GM12878 (cell line): ENCODE results near the gene TMED10. TPM values are rescaled to one million over a fixed set of nuclear protein-coding genes. Genes with fewer than 3 reads are reported as not detected.
A peak's percentile ranks its signal among the peaks of the same experiment; 100 is the strongest.

Experiments used
- BMI1 ChIP-seq: fragments of 450-650 bp; IDR thresholded peaks from 2 replicates; pipeline ENCODE4 v1.6.1; 2016; ENCODE audit warnings: mild to moderate bottlenecking, moderate library complexity, borderline replicate concordance
- CBX3 ChIP-seq: fragments of 200-600 bp; sonication (generic); IDR thresholded peaks from 2 replicates; pipeline ENCODE4 v1.6.1; 2016; ENCODE audit warnings: low read depth, borderline replicate concordance
- CHD2 ChIP-seq: IDR thresholded peaks from 2 replicates; pipeline ENCODE4 v1.6.1; 2011; ENCODE audit warnings: low read depth, low read length, improper control_type of control experiment, borderline replicate concordance
- CREM ChIP-seq: IDR thresholded peaks from 2 replicates; pipeline ENCODE4 v1.6.1; 2014; ENCODE audit warnings: antibody characterized with exemption, low read depth
- EED ChIP-seq: sonication (generic); IDR thresholded peaks from 2 replicates; pipeline ENCODE4 v1.6.1; 2016; ENCODE audit warnings: antibody characterized with exemption, low read depth
- EP300 ChIP-seq, 2 experiments: fragments of 150-350 bp in 1 of 2; IDR thresholded peaks; 2 replicates each; pipeline ENCODE4 v1.6.1; 2011 to 2012; ENCODE audit warnings: low read depth in 2 of 2, low read length in 2 of 2, borderline replicate concordance in 1 of 2, improper control_type of control experiment in 1 of 2, inconsistent platforms in 1 of 2; ENCODE audit not compliant: control insufficient read depth in 1 of 2
- FOS ChIP-seq: IDR thresholded peaks from 3 replicates; pipeline ENCODE4 v1.6.1; 2011; ENCODE audit warnings: borderline replicate concordance; ENCODE audit not compliant: insufficient read length; ENCODE audit errors: extremely low read depth
- HDGF ChIP-seq: fragments of 450-650 bp; IDR thresholded peaks from 2 replicates; pipeline ENCODE4 v1.6.1; 2016; ENCODE audit warnings: antibody characterized with exemption
- IKZF2 ChIP-seq, 2 experiments: fragments of 450-650 bp; IDR thresholded peaks; 2 replicates each; pipeline ENCODE4 v1.6.1; 2017; ENCODE audit warnings: mild to moderate bottlenecking in 2 of 2, moderate library complexity in 2 of 2
- IRF4 ChIP-seq: IDR thresholded peaks from 2 replicates; pipeline ENCODE4 v1.6.1; 2011; ENCODE audit warnings: low read depth, low read length
- KAT2A ChIP-seq: conservative IDR thresholded peaks from 2 replicates; pipeline ENCODE4 v1.6.1; 2011; ENCODE audit warnings: low read depth, low read length; ENCODE audit not compliant: control insufficient read depth
- KLF5 ChIP-seq: fragments of 450-650 bp; IDR thresholded peaks from 2 replicates; pipeline ENCODE4 v1.6.1; 2014; ENCODE audit warnings: mild to moderate bottlenecking; ENCODE audit not compliant: partially characterized antibody
- MYB ChIP-seq: fragments of 150-350 bp; IDR thresholded peaks from 2 replicates; pipeline ENCODE4 v1.6.1; 2014; ENCODE audit warnings: mild to moderate bottlenecking, low read depth, low read length, borderline replicate concordance
- NFYB ChIP-seq: IDR thresholded peaks from 2 replicates; pipeline ENCODE4 v1.6.1; 2011; ENCODE audit warnings: low read depth, mild to moderate bottlenecking, low read length, improper control_type of control experiment, moderate library complexity; ENCODE audit not compliant: insufficient read depth
- NRF1 ChIP-seq: conservative IDR thresholded peaks from 2 replicates; pipeline ENCODE4 v1.6.1; 2011; ENCODE audit warnings: mild to moderate bottlenecking, low read depth, low read length, improper control_type of control experiment
- SP1 ChIP-seq: IDR thresholded peaks from one replicate; pipeline ENCODE4 v1.6.1; 2011; ENCODE audit warnings: low read depth, low read length
- SPI1 ChIP-seq: IDR thresholded peaks from 2 replicates; pipeline ENCODE4 v1.6.1; 2011; ENCODE audit warnings: low read depth, mild to moderate bottlenecking, low read length, moderate library complexity, borderline replicate concordance; ENCODE audit not compliant: insufficient read depth
- SREBF1 ChIP-seq: IDR thresholded peaks from 2 replicates; pipeline ENCODE4 v1.6.1; 2012; ENCODE audit warnings: mild to moderate bottlenecking, low read length
- TBL1XR1 ChIP-seq: IDR thresholded peaks from 2 replicates; pipeline ENCODE4 v1.6.1; 2012; ENCODE audit warnings: low read depth, low read length, improper control_type of control experiment
- ZNF384 ChIP-seq: IDR thresholded peaks from 2 replicates; pipeline ENCODE4 v1.6.1; 2012; ENCODE audit warnings: low read depth, mild to moderate bottlenecking, low read length, improper control_type of control experiment, borderline replicate concordance
- polyA plus RNA-seq, 11 experiments: library from polyadenylated mRNA; depleted of rRNA in 4 of 11; unstranded in 6 of 11; stranded (reverse) in 5 of 11; fragments of >200 nt; fragmentation: Nextera tagmentation in 4 of 11; fragmentation: Illumina TruSeq in 1 of 11; extraction: Ambion mirVana in 4 of 11; extraction: Trizol in 1 of 11; gene quantifications; 1 replicate in 1 of 11; 2 replicates in 10 of 11; pipeline versions ENCODE4 v1.2.1 to v1.2.3, GENCODE V29; 2011 to 2016; ENCODE audit warnings: inconsistent platforms in 2 of 11, missing spikeins in 2 of 11, low read depth in 1 of 11
- total RNA-seq, 4 experiments: library from RNA; depleted of rRNA in 3 of 4; stranded (reverse); fragments of >200 nt in 3 of 4; fragmentation: Illumina TruSeq in 1 of 4; extraction: Trizol in 1 of 4; gene quantifications; 2 replicates each; pipeline versions ENCODE4 v1.2.1 to v1.2.3, GENCODE V29; 2013 to 2021
- TF ChIP-seq, protein P1 (sequence below): fragments of 450-650 bp; IDR thresholded peaks from 2 replicates; pipeline ENCODE4 v1.6.1; 2018; ENCODE audit warnings: mild to moderate bottlenecking, low read depth, moderate library complexity; ENCODE audit not compliant: partially characterized antibody
- TF ChIP-seq, protein P2 (sequence below): fragments of 450-650 bp; IDR thresholded peaks from 2 replicates; pipeline ENCODE4 v1.6.1; 2017; ENCODE audit warnings: mild to moderate bottlenecking, moderate library complexity

TMED10 gene
- total and polyA plus RNA-seq, 10 of the 15 experiments (the other 5 are each of a cell fraction or from before 2014, with no cell fraction given): 99.8 to 270 (median 180) TPM

DNA sequence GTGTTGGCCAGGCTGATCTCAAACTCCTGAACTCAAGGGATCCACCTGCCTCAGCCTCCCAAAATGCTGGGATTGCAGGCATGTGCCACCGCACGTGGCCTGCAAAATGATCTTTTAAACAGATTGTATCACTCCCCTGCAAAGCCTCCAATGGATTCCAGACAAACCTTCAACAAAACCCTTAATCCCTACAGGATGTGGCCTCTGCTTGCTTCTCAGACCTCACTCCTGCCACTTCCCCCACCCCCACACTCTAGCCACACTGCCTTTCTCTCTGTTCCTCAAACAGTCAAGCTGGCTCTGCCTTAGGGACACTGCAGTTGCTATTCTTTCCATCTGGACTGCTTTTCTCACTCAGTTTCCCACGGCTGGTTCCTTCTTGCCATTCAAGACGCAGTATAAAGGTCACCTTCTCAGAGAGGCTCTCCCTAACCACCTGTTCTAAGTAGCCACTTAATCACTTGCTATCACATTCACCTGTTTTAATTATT lies 47.3 kb upstream of the TMED10 start (continued):
- TF ChIP-seq, protein P1, sequence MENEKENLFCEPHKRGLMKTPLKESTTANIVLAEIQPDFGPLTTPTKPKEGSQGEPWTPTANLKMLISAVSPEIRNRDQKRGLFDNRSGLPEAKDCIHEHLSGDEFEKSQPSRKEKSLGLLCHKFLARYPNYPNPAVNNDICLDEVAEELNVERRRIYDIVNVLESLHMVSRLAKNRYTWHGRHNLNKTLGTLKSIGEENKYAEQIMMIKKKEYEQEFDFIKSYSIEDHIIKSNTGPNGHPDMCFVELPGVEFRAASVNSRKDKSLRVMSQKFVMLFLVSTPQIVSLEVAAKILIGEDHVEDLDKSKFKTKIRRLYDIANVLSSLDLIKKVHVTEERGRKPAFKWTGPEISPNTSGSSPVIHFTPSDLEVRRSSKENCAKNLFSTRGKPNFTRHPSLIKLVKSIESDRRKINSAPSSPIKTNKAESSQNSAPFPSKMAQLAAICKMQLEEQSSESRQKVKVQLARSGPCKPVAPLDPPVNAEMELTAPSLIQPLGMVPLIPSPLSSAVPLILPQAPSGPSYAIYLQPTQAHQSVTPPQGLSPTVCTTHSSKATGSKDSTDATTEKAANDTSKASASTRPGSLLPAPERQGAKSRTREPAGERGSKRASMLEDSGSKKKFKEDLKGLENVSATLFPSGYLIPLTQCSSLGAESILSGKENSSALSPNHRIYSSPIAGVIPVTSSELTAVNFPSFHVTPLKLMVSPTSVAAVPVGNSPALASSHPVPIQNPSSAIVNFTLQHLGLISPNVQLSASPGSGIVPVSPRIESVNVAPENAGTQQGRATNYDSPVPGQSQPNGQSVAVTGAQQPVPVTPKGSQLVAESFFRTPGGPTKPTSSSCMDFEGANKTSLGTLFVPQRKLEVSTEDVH: no peak
- peak; percentile 63 for TF ChIP-seq SP1
- TF ChIP-seq KLF5: no peak
- no peak for TF ChIP-seq SREBF1
- TF ChIP-seq IRF4: peak; percentile 76
- no peak for TF ChIP-seq FOS
- TF ChIP-seq CHD2: peak; percentile 70
- TF ChIP-seq ZNF384: no peak
- TF ChIP-seq NRF1: no peak
- TF ChIP-seq EP300 (IDR thresholded peaks at IDR 0.05; ENCODE audit: borderline replicate concordance in 1 of 2, control insufficient read depth in 1 of 2, low read depth in 2 of 2, low read length in 2 of 2): peak in 1 of 2 experiments; percentile 72; a peak in 2 of 4 replicates
- TF ChIP-seq KAT2A: no peak
- peak; percentile 65; the same call in 1 of the 2 replicates for TF ChIP-seq BMI1
- peak; percentile 38; the same call in 1 of the 2 replicates for TF ChIP-seq HDGF
- TF ChIP-seq CREM: peak; percentile 31; the same call in 1 of the 2 replicates
- peak; percentile 97 for TF ChIP-seq IKZF2 (IDR thresholded peaks at IDR 0.05)
- TF ChIP-seq NFYB: no peak
- peak; percentile 90 for TF ChIP-seq EED
- 0 out of 2 replicates have a peak, but pooled peaks have one; percentile 35 for TF ChIP-seq TBL1XR1
- TF ChIP-seq SPI1: peak; percentile 93
- TF ChIP-seq MYB: no peak
- TF ChIP-seq CBX3: no peak
- TF ChIP-seq, protein P2, sequence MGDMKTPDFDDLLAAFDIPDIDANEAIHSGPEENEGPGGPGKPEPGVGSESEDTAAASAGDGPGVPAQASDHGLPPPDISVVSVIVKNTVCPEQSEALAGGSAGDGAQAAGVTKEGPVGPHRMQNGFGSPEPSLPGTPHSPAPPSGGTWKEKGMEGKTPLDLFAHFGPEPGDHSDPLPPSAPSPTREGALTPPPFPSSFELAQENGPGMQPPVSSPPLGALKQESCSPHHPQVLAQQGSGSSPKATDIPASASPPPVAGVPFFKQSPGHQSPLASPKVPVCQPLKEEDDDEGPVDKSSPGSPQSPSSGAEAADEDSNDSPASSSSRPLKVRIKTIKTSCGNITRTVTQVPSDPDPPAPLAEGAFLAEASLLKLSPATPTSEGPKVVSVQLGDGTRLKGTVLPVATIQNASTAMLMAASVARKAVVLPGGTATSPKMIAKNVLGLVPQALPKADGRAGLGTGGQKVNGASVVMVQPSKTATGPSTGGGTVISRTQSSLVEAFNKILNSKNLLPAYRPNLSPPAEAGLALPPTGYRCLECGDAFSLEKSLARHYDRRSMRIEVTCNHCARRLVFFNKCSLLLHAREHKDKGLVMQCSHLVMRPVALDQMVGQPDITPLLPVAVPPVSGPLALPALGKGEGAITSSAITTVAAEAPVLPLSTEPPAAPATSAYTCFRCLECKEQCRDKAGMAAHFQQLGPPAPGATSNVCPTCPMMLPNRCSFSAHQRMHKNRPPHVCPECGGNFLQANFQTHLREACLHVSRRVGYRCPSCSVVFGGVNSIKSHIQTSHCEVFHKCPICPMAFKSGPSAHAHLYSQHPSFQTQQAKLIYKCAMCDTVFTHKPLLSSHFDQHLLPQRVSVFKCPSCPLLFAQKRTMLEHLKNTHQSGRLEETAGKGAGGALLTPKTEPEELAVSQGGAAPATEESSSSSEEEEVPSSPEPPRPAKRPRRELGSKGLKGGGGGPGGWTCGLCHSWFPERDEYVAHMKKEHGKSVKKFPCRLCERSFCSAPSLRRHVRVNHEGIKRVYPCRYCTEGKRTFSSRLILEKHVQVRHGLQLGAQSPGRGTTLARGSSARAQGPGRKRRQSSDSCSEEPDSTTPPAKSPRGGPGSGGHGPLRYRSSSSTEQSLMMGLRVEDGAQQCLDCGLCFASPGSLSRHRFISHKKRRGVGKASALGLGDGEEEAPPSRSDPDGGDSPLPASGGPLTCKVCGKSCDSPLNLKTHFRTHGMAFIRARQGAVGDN: no peak
